ENCODE results near the gene KIRREL3.

GRCh38 chr11:126492331-126493082 is 508.1 kb downstream of the KIRREL3 start:
- TF ChIP-seq CTCF (optimal IDR thresholded peaks at IDR 0.05 in 1 of 3, IDR thresholded peaks at IDR 0.05 in 1 of 3, conservative IDR thresholded peaks at IDR 0.05 in 1 of 3; ENCODE audit: extremely low read depth in 1 of 3, insufficient read depth in 2 of 3, low read length in 3 of 3) (no peak), EZH2 (IDR thresholded peaks at IDR 0.05; ENCODE audit: low read length) (no peak)
